Measurements from ENCODE around the gene DCLRE1B.
"Not testable (repeated sequence)": the region's sequence is repeated elsewhere in the genome, so short reads cannot be mapped to it uniquely, and the experiment has no call there.

Gene DCLRE1B

GRCh38 chr1:113928941-113929749, 24.0 kb downstream of the DCLRE1B start, which contains the start of gene HIPK1:
HIPK1 (plus strand) TSS chr1:113929324.
- peak; percentile 96 for DNase-seq

- DNase-seq, result peak; percentile 81
Measured at GRCh38 chr1:113929750-113930498, 24.8 kb downstream of the DCLRE1B start.

GRCh38 chr1:113930499-113931161, 25.5 kb downstream of the DCLRE1B start:
- DNase-seq, result peak; percentile 56

- DNase-seq, result no peak
Measured at GRCh38 chr1:113931451-113931851, 26.3 kb downstream of the DCLRE1B start.

GRCh38 chr1:113934006-113934405, 28.9 kb downstream of the DCLRE1B start:
- no peak for DNase-seq

- no peak for DNase-seq
Measured at GRCh38 chr1:113934511-113935055, 29.5 kb downstream of the DCLRE1B start.

- DNase-seq, result no peak
Measured at GRCh38 chr1:113935176-113935575, 30.1 kb downstream of the DCLRE1B start.

- no peak for DNase-seq
Measured at GRCh38 chr1:113935970-113936369, 30.8 kb downstream of the DCLRE1B start.

GRCh38 chr1:113937146-113937545, 32.0 kb downstream of the DCLRE1B start:
- DNase-seq, result no peak

- DNase-seq, result no peak
Measured at GRCh38 chr1:113938192-113938591, 33.1 kb downstream of the DCLRE1B start.

- no peak for DNase-seq
Measured at GRCh38 chr1:113940365-113941244, 35.5 kb downstream of the DCLRE1B start.

- no peak for DNase-seq
Measured at GRCh38 chr1:113941245-113941559, 36.1 kb downstream of the DCLRE1B start.

GRCh38 chr1:113942527-113942926, 37.4 kb downstream of the DCLRE1B start:
- DNase-seq, result no peak

GRCh38 chr1:113943028-113943811, 38.1 kb downstream of the DCLRE1B start:
- no peak for DNase-seq

- no peak for DNase-seq
Measured at GRCh38 chr1:113945329-113945728, 40.2 kb downstream of the DCLRE1B start.

- DNase-seq, result no peak
Measured at GRCh38 chr1:113946112-113946511, 41.0 kb downstream of the DCLRE1B start.

GRCh38 chr1:113946678-113947387, 41.7 kb downstream of the DCLRE1B start:
- no peak for DNase-seq

- DNase-seq, result no peak
Measured at GRCh38 chr1:113947388-113948107, 42.4 kb downstream of the DCLRE1B start.

- not testable (repeated sequence) for DNase-seq
Measured at GRCh38 chr1:113948151-113948550, 43.0 kb downstream of the DCLRE1B start.

GRCh38 chr1:113949007-113949406, 43.9 kb downstream of the DCLRE1B start:
- DNase-seq, result peak; percentile 13

All from DMS53 (cell line).